ENCODE data around the gene SRPRB. TPM values are rescaled to one million over a fixed set of nuclear protein-coding genes. Genes with fewer than 3 reads are reported as not detected.

Gene SRPRB
- polyA plus RNA-seq, 1 of the 3 experiments (the other 2 are of a cell fraction) = 54.3 TPM

DNA sequence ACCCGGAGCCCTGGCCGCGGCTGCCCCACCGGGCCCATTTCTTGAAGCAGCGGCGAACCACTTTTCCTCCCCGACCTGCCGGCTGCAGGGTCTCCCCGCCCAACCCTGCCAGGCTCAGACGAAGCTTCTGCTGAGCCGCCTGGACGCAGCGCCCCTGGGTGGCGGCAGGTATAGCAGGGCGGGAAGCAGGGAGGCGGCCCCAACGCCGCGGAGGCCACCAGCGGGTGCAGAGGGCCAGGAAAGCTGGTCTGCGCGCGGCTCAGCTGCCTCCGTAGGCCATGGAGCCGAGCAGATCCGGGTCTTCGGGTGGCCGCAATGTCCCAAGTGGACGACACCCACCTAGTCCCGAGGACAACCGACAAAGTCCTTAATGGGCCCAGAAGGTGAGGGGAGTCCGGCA, 21.9 kb upstream of the SRPRB start:
- Histone ChIP-seq H3K4me2 (no peak overlapping the region), H3K9me3 (no peaks in the 10 kb centered on the region), H3K9me2 (no peaks in the 10 kb centered on the region), H3K79me2 (ENCODE audit: insufficient read depth) (no peaks in the 10 kb centered on the region), H3K4me3 (ENCODE audit: low read depth in 2 of 2, low read length in 1 of 2) (no peak overlapping the region), H3K4me1 (ENCODE audit: control insufficient read depth in 1 of 2, insufficient read depth in 2 of 2, low read depth in 1 of 2, low read length in 1 of 2) (no peaks in the 10 kb centered on the region), H3K9ac (no peak overlapping the region), H3K27me3 (ENCODE audit: insufficient read depth) (no peaks in the 10 kb centered on the region), H3F3A (replicated peaks; ENCODE audit: insufficient read depth) (no peaks in the 10 kb centered on the region), H3K27ac (ENCODE audit: low read depth in 2 of 2, low read length in 1 of 2) (no peak overlapping the region), H2AFZ (ENCODE audit: low read depth) (no peak overlapping the region), H3K36me3 (replicated peaks in 1 of 2; ENCODE audit: control insufficient read depth in 1 of 2, insufficient read depth in 2 of 2, low read length in 1 of 2) (no peaks in the 10 kb centered on the region), H4K20me1 (ENCODE audit: insufficient read depth) (no peaks in the 10 kb centered on the region)
- TF ChIP-seq, protein P1, sequence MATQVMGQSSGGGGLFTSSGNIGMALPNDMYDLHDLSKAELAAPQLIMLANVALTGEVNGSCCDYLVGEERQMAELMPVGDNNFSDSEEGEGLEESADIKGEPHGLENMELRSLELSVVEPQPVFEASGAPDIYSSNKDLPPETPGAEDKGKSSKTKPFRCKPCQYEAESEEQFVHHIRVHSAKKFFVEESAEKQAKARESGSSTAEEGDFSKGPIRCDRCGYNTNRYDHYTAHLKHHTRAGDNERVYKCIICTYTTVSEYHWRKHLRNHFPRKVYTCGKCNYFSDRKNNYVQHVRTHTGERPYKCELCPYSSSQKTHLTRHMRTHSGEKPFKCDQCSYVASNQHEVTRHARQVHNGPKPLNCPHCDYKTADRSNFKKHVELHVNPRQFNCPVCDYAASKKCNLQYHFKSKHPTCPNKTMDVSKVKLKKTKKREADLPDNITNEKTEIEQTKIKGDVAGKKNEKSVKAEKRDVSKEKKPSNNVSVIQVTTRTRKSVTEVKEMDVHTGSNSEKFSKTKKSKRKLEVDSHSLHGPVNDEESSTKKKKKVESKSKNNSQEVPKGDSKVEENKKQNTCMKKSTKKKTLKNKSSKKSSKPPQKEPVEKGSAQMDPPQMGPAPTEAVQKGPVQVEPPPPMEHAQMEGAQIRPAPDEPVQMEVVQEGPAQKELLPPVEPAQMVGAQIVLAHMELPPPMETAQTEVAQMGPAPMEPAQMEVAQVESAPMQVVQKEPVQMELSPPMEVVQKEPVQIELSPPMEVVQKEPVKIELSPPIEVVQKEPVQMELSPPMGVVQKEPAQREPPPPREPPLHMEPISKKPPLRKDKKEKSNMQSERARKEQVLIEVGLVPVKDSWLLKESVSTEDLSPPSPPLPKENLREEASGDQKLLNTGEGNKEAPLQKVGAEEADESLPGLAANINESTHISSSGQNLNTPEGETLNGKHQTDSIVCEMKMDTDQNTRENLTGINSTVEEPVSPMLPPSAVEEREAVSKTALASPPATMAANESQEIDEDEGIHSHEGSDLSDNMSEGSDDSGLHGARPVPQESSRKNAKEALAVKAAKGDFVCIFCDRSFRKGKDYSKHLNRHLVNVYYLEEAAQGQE (IDR thresholded peaks at IDR 0.05; ENCODE audit: low read depth, low read length) = no peak
- TF ChIP-seq NFIC (IDR thresholded peaks at IDR 0.05; ENCODE audit: borderline replicate concordance) (no peak), ELF1 (IDR thresholded peaks at IDR 0.05) (no peak), TCF12 (IDR thresholded peaks at IDR 0.05) (no peak), SMC3 (IDR thresholded peaks at IDR 0.05; ENCODE audit: low read depth, low read length) (no peak)
- DNase-seq = no peak
- 78% methylated on average over 7 of the region's 32 CpGs for WGBS (ENCODE audit: low lambda C conversion rate)
- ChIA-PET POLR2A (no interaction called here), CTCF (interaction anchor here (0.7 kb wide), 1 partner anchor 1133 kb away, joined by 3 read pairs; no protein-coding TSS in a partner anchor)

DNA sequence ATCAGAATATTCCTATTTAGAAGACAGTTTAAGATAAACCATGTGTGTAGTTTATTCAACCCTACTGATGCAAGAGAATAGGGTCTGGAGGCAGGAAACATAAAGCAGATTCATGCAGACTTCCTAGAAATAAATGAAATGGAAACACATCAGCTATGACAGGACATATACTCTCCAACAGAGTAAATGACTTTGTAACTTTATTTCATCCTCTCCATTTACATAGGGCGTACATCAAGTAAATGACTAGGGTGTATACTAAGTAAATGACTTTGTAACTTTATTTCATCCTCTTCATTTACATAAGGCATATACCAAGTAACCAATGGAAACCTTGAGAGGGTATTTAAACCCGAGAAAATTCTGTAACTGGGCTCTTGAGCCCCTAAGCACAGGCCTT, 17.6 kb upstream of the SRPRB start:
- POLR2A ChIA-PET = no interaction called here
- Histone ChIP-seq H2AFZ (ENCODE audit: low read depth) (no peak overlapping the region), H3K27me3 (ENCODE audit: insufficient read depth) (no peaks in the 10 kb centered on the region), H3K9ac (no peak overlapping the region), H3F3A (replicated peaks; ENCODE audit: insufficient read depth) (no peaks in the 10 kb centered on the region), H3K9me3 (peaks cover 10% of the 10 kb centered on the region), H3K4me2 (no peak overlapping the region), H3K36me3 (replicated peaks in 1 of 2; ENCODE audit: control insufficient read depth in 1 of 2, insufficient read depth in 2 of 2, low read length in 1 of 2) (no peaks in the 10 kb centered on the region), H3K4me3 (ENCODE audit: low read depth in 2 of 2, low read length in 1 of 2) (no peak overlapping the region), H3K4me1 (ENCODE audit: control insufficient read depth in 1 of 2, insufficient read depth in 2 of 2, low read depth in 1 of 2, low read length in 1 of 2) (no peaks in the 10 kb centered on the region), H3K27ac (ENCODE audit: low read depth in 2 of 2, low read length in 1 of 2) (no peak overlapping the region), H3K9me2 (no peaks in the 10 kb centered on the region), H3K79me2 (ENCODE audit: insufficient read depth) (no peaks in the 10 kb centered on the region), H4K20me1 (ENCODE audit: insufficient read depth) (no peaks in the 10 kb centered on the region)
- WGBS (ENCODE audit: low lambda C conversion rate) = 13% methylated on average over 2 of the region's 2 CpGs
- CTCF ChIA-PET = no interaction called here
- DNase-seq = no peak
- TF ChIP-seq RCOR1 (IDR thresholded peaks at IDR 0.05; ENCODE audit: low read length) = no peak
- TF ChIP-seq, protein P2, sequence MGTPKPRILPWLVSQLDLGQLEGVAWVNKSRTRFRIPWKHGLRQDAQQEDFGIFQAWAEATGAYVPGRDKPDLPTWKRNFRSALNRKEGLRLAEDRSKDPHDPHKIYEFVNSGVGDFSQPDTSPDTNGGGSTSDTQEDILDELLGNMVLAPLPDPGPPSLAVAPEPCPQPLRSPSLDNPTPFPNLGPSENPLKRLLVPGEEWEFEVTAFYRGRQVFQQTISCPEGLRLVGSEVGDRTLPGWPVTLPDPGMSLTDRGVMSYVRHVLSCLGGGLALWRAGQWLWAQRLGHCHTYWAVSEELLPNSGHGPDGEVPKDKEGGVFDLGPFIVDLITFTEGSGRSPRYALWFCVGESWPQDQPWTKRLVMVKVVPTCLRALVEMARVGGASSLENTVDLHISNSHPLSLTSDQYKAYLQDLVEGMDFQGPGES (IDR thresholded peaks at IDR 0.05; ENCODE audit: low read depth, low read length) = no peak
- TF ChIP-seq GATA2 (CRISPR knock-in tag; IDR thresholded peaks at IDR 0.05) = no peak
- no peak for TF ChIP-seq TEAD4 (IDR thresholded peaks at IDR 0.05; ENCODE audit: borderline replicate concordance, insufficient read depth)
- TF ChIP-seq RXRA (IDR thresholded peaks at IDR 0.05; ENCODE audit: borderline replicate concordance, low read depth) = no peak
- no peak for TF ChIP-seq JUND (IDR thresholded peaks at IDR 0.05)
- TF ChIP-seq FOSL2 (IDR thresholded peaks at IDR 0.05; ENCODE audit: borderline replicate concordance, low read depth) = no peak
- TF ChIP-seq EP300 (IDR thresholded peaks at IDR 0.05; ENCODE audit: borderline replicate concordance in 1 of 2, low read depth in 1 of 2, low read length in 1 of 2) = no peak
- TF ChIP-seq, protein P3, sequence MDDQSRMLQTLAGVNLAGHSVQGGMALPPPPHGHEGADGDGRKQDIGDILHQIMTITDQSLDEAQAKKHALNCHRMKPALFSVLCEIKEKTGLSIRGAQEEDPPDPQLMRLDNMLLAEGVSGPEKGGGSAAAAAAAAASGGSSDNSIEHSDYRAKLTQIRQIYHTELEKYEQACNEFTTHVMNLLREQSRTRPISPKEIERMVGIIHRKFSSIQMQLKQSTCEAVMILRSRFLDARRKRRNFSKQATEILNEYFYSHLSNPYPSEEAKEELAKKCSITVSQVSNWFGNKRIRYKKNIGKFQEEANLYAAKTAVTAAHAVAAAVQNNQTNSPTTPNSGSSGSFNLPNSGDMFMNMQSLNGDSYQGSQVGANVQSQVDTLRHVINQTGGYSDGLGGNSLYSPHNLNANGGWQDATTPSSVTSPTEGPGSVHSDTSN (IDR thresholded peaks at IDR 0.05) = no peak
- no peak for TF ChIP-seq RFX5 (IDR thresholded peaks at IDR 0.05; ENCODE audit: low read length)
- TF ChIP-seq CHD2 (IDR thresholded peaks at IDR 0.05; ENCODE audit: low read length, partially characterized antibody) = no peak
- TF ChIP-seq NRF1 (IDR thresholded peaks at IDR 0.05; ENCODE audit: low read depth, low read length) = no peak
- TF ChIP-seq TAF1 (IDR thresholded peaks at IDR 0.05; ENCODE audit: borderline replicate concordance, low read depth, low read length) = no peak
- TF ChIP-seq POLR2AphosphoS5 (IDR thresholded peaks at IDR 0.05; ENCODE audit: low read depth, low read length) = no peak
- TF ChIP-seq, protein P1 (IDR thresholded peaks at IDR 0.05; ENCODE audit: low read depth, low read length) = no peak

All from SK-N-SH (cell line).